IMR-90 (cell line): ENCODE measurements around the gene CLPSL2.

Experiments
- RCOR1 ChIP-seq: IDR thresholded peaks from 2 replicates; pipeline ENCODE4 v1.6.1; 2012; ENCODE audit warnings: mild to moderate bottlenecking, low read length, improper control_type of control experiment; ENCODE audit not compliant: insufficient replicate concordance
- TF ChIP-seq, protein P1 (sequence below): conservative IDR thresholded peaks from 2 replicates; pipeline ENCODE4 v1.5.1; 2012; ENCODE audit warnings: mild to moderate bottlenecking, low read depth, low read length, improper control_type of control experiment

DNA sequence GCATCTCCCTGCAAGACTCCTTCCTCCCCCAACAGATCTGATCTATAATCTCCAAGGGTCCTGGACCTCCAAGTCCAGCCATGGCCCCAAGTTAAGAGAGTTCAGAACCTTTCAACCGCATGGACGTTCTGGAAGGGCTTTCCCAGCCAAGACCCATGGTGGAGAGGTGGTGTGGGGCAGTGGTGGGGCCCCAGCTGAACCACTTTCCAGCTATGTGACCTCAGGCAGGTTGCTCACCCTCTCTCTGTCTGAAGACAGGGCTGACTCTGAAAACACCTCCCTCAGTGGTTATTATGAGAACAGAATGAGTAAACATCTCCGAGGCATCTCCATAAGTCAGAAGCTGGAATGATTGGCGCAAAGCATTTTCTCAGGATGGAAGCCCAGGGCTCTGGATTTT lies 19.8 kb downstream of the CLPSL2 start:
- TF ChIP-seq, protein P1, sequence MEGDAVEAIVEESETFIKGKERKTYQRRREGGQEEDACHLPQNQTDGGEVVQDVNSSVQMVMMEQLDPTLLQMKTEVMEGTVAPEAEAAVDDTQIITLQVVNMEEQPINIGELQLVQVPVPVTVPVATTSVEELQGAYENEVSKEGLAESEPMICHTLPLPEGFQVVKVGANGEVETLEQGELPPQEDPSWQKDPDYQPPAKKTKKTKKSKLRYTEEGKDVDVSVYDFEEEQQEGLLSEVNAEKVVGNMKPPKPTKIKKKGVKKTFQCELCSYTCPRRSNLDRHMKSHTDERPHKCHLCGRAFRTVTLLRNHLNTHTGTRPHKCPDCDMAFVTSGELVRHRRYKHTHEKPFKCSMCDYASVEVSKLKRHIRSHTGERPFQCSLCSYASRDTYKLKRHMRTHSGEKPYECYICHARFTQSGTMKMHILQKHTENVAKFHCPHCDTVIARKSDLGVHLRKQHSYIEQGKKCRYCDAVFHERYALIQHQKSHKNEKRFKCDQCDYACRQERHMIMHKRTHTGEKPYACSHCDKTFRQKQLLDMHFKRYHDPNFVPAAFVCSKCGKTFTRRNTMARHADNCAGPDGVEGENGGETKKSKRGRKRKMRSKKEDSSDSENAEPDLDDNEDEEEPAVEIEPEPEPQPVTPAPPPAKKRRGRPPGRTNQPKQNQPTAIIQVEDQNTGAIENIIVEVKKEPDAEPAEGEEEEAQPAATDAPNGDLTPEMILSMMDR, result no peak
- no peak for TF ChIP-seq RCOR1
